ENCODE measurements around the gene SHB. TPM values are rescaled to one million over a fixed set of nuclear protein-coding genes. Genes with fewer than 3 reads are reported as not detected.

SHB gene
- total RNA-seq, 1 experiment from 2014 or later = 7.6 TPM

DNA sequence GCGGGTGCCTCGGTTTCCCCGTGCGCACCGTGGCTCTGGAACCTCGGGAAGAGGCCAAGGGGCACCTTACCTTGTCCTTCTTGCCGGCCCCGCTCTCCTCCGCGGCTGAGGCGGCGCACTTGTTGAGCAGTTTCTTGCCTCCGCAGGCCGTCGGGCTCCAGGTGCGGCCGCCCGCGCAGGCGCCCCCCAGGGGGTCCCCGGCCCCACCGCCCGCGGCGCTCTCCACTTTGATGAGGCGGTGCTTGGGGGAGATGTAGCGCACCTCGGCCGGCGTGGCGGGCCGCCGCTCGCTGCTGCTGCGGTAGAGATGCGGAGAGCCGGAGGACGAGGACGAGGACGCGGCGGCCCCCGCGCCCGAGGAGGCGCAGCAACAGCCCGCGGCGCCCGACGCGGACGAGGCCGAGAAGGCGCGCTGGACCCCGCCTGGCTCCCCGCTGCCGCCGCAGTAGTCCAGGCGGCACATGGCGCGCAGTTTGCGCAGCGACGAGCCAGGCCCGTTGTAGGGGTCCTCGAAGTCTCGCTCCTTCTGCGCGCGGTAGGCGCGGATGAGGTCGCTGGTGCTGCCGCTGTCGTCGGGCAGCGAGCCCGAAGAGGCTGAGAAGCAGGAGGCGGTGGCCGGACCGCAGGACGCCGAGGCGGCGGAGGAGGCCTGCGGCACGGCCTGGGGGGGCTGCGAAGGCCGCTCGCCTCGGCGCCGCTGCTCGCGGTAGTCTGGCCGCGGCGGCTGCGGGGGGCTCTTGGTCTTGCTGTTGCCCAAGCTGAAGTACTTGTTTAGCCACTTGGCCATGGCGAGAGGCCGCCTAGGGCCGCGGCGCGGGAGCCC is 957 bp downstream of the SHB start:
- TF ChIP-seq, protein P1, sequence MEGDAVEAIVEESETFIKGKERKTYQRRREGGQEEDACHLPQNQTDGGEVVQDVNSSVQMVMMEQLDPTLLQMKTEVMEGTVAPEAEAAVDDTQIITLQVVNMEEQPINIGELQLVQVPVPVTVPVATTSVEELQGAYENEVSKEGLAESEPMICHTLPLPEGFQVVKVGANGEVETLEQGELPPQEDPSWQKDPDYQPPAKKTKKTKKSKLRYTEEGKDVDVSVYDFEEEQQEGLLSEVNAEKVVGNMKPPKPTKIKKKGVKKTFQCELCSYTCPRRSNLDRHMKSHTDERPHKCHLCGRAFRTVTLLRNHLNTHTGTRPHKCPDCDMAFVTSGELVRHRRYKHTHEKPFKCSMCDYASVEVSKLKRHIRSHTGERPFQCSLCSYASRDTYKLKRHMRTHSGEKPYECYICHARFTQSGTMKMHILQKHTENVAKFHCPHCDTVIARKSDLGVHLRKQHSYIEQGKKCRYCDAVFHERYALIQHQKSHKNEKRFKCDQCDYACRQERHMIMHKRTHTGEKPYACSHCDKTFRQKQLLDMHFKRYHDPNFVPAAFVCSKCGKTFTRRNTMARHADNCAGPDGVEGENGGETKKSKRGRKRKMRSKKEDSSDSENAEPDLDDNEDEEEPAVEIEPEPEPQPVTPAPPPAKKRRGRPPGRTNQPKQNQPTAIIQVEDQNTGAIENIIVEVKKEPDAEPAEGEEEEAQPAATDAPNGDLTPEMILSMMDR (IDR thresholded peaks at IDR 0.05; ENCODE audit: unreplicated experiment) = no peak
- H3K9me3 Mint-ChIP-seq (ENCODE audit: low read depth, unreplicated experiment) = no peaks in the 10 kb centered on the region
- BruUV-seq (replicated peaks) = no TSS peak
- H3K36me3 Mint-ChIP-seq (ENCODE audit: insufficient read depth, unreplicated experiment) = peaks cover 63% of the 10 kb centered on the region
- no peaks in the 10 kb centered on the region for H3K27me3 Mint-ChIP-seq (ENCODE audit: unreplicated experiment)
- peaks cover 16% of the 10 kb centered on the region for H3K4me1 Mint-ChIP-seq (ENCODE audit: low read depth, unreplicated experiment)
- DNase-seq = no peak
- peak overlapping the region; percentile 64 for H3K4me3 Mint-ChIP-seq (ENCODE audit: low read depth, unreplicated experiment)
- intact Hi-C loops (cut with micrococcal nuclease; ENCODE audit: unreplicated experiment) = loop anchor here (2.0 kb wide), 1 partner anchor 51 kb away; no protein-coding TSS in a partner anchor
- H3K27ac Mint-ChIP-seq (ENCODE audit: unreplicated experiment) = peak overlapping the region; percentile 52
- CTCF ChIA-PET = interaction anchor here (0.6 kb wide), 1 partner anchor 24 kb away, joined by 3 read pairs; no protein-coding TSS in a partner anchor

DNA sequence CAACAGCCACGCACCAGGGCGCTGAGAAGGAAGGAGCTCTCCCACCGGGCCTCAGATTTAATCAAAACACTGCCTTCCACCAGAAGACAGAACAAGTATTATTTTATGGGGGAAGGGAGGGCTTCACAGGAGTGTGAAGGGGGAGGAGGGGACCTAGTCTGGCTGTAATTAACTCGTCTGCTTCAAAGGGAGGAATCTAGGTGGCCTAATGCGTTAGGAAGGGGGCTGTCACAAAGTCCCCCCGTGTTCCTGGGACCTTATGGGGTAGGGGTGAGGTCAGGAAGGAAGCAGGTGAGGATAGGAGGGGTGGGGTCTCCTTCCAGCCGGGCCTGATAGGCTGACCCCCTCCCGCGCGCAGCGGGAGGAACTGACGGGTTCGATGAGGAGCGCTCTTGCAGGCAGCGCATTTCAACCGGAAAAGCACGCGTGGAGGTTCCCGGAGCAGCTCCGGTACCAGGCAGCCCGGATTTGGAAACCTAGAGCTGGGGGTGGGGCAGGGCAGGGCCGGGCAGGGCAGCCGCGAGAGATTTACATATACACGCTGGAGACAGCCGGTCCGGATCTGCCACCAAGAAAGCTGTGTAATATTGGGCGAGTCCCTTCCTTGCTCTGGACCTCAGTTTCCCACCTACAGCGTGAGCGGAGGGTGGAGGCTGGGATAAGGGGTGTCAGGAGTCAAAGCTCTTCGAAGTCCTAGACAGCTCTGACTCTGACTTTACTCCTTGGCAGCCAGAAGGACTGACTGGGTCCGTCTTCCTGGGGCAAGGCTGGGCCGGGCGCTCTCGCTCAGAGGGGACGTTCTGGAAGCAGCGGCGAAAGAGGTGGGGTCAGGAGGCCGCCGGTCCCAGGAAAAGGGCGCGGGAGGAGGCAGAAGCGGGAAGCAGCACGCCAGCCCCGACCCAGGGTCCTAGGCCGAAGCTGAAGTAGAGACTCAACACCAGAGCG is 1.8 kb downstream of the SHB start:
- TF ChIP-seq, protein P1 (IDR thresholded peaks at IDR 0.05; ENCODE audit: unreplicated experiment) = no peak
- Mint-ChIP-seq H3K27ac (ENCODE audit: unreplicated experiment) (peak overlapping the region; percentile 52), H3K27me3 (ENCODE audit: unreplicated experiment) (no peaks in the 10 kb centered on the region), H3K9me3 (ENCODE audit: low read depth, unreplicated experiment) (no peaks in the 10 kb centered on the region), H3K36me3 (ENCODE audit: insufficient read depth, unreplicated experiment) (peaks cover 63% of the 10 kb centered on the region), H3K4me1 (ENCODE audit: low read depth, unreplicated experiment) (peaks cover 18% of the 10 kb centered on the region), H3K4me3 (ENCODE audit: low read depth, unreplicated experiment) (peak overlapping the region; percentile 64)
- intact Hi-C loops (cut with micrococcal nuclease; ENCODE audit: unreplicated experiment) = loop anchor here (2.0 kb wide), 1 partner anchor 50 kb away; no protein-coding TSS in a partner anchor
- no peak for DNase-seq
- no TSS peak for BruUV-seq (replicated peaks)
- CTCF ChIA-PET = interaction anchor here (0.6 to 1.8 kb wide), 2 partner anchors 23 to 50 kb away, joined by 3 to 5 read pairs; no protein-coding TSS in a partner anchor

DNA sequence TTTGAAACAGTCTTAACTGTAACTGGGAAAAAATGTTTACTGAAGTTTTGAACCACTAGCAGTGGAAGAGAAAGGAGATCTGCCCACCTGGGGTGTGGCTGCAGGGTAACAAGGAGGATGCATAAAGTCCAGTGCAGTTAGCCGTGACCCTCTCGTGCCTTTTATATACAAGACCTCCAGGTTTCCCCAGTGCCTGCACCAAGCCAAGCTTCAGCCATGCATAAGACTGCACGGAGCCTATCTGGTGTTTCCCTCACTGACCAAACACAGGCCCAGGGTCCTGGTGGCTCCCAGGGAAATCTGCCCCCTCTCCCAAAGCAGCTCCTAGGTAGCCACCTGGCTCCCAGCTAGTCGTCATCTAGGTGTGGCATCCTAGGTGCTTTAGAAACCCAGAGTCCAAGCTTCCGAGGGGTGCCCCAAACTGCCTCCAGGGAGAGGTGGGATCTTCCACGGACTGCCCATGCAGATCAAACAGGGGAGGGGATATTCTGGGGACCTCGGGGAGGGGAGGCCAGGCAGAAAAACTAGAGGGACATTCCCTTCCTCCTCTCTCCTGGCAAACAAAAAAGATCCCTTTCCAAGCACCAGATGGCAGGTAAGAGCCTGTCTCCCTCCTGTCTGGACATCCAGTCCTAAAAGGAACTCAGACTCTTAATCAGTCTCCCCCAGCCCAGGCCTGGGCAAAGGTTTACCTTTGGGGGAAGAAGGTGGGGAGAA is 2.7 kb downstream of the SHB start:
- peaks cover 63% of the 10 kb centered on the region for H3K36me3 Mint-ChIP-seq (ENCODE audit: insufficient read depth, unreplicated experiment)
- CTCF ChIA-PET = interaction anchor here (1.8 kb wide), 1 partner anchor 49 kb away, joined by 5 read pairs; no protein-coding TSS in a partner anchor
- TSS peak; percentile 35 for BruUV-seq (replicated peaks)
- H3K27me3 Mint-ChIP-seq (ENCODE audit: unreplicated experiment) = no peaks in the 10 kb centered on the region
- TF ChIP-seq, protein P1 (IDR thresholded peaks at IDR 0.05; ENCODE audit: unreplicated experiment) = no peak
- intact Hi-C loops (cut with micrococcal nuclease; ENCODE audit: unreplicated experiment) = loop anchor here (2.0 kb wide), 1 partner anchor 50 kb away; no protein-coding TSS in a partner anchor
- DNase-seq = no peak
- peaks cover 18% of the 10 kb centered on the region for H3K4me1 Mint-ChIP-seq (ENCODE audit: low read depth, unreplicated experiment)
- peak overlapping the region; percentile 64 for H3K4me3 Mint-ChIP-seq (ENCODE audit: low read depth, unreplicated experiment)
- H3K27ac Mint-ChIP-seq (ENCODE audit: unreplicated experiment) = peak overlapping the region; percentile 52
- no peaks in the 10 kb centered on the region for H3K9me3 Mint-ChIP-seq (ENCODE audit: low read depth, unreplicated experiment)
